ENCODE data around the gene MROH2B.

MROH2B gene

DNA sequence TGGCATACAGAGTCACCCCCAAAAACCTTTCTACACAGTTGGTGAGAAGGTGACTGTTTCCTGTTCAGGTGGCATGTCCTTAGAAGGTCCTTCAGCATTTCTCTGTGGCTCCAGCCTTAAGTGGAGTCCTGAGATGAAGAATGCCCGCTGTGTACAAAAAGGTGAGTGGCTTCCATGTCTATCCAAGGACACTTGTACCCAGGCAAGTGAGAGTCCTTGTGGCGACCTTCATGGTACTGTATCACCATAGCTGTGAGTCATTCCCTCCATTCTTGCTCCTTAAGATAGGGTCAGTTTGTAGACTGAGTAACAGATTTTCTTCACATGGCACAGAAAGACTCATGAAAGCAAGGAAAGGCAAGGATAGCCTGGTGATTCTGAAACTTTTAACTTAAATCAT is 98.7 kb downstream of the MROH2B start:
- no peak for DNase-seq

DNA sequence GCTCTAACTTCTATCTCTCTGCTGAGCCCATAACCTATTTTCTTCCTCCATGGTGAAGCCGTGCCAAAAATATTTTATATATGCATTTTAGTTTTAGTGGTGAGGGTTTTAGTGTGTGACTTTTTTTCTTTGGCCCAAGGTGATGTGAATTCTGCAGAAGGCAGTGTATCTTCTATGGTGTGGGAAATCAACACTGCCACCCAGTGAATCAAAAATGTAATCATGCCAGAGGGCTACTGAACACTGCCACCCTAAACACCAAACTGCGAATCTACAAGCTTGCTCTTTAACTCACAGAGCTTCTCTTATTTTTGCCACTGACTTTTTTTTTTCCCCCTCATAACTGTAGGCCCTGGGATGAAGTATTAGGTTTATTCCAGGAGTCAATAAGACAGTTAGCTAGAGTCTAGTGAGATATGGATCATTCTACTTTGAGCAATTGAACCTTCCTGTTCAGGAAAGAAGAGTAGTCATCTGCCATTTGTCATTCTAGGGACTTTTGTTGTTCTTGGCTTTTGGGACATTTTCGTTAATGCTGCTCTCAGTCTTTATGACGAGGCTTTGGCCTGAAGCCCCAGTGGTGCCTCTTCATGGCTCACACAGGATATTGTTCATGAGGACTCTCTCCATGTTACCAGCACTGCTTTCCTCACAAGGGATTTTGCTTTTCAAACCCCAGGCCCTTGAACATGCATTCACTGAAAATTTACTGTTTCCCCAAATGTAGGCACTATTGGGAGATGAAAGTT is 108.8 kb downstream of the MROH2B start:
- no peak for DNase-seq

DNA sequence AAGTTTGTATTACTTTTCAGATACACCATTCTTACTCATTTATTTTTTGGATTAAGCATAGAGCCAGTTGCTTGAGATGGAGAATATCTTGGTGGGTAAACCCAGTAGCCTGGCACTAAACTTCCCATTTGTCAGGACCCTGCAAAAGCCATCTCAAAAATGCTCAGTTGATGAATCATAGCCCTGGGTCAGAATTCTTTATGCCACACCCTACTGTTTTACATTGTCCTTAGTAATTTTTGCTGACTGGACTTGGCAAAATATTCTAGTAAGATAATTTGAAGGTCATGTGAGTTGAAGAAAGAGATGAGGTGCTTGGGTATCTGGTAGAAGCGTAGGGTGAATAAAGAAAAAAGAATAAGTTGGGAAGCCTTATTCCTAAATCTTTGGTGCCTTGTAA is 111.1 kb downstream of the MROH2B start:
- DNase-seq: no peak

DNA sequence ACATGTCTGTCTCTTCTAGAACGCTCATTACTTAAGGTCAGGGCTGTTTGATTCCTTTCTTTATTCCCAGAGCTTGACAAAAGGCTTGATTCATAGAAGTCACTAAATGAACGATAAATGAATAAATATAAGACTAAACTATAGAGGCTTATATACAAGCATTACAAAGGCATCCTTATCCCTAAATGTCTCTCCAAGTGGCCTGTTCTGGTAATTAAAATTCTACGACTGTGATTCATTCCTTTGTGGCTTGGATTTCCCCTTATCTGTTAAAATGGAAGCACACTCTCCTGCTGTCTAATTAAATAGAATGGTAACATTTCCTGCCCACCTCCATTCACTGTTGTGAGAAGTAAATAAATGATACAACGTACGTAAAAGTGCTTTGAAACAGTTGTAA is 112.3 kb downstream of the MROH2B start:
- no peak for DNase-seq

- DNase-seq: no peak
These were observed 114.1 kb downstream of the MROH2B start for GRCh38 chr5:40957048-40957447.

DNA sequence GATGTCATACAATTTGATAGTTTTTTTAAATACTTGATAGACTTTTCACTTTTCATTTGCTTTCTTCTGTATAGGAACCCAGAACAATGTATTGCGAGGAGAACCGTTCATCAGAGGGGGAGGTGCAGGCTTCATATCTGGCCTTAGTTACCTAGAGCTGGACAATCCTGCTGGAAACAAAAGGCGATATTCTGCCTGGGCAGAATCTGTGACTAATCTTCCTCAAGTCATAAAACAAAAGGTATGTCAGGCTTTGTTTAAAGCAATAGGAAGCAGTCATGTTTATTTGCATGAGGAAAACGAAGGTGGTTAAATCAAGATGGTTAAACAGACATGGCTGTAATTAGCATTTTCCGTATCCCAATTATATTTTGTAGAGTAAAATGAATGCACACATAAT is 115.8 kb downstream of the MROH2B start:
- no peak for DNase-seq

Data from right kidney (tissue), 1 donor.